Measurements from ENCODE around the gene PODXL2.

GRCh38 chr3:127634653-127635052, 5.7 kb downstream of the PODXL2 start:
- TF ChIP-seq RAD21 (IDR thresholded peaks at IDR 0.05 in 1 of 2, conservative IDR thresholded peaks at IDR 0.05 in 1 of 2; ENCODE audit: low read depth in 2 of 2, low read length in 2 of 2), result no peak
- TF ChIP-seq HDAC6 (IDR thresholded peaks at IDR 0.05; ENCODE audit: low read depth, low read length), result no peak
- TF ChIP-seq ATF3 (IDR thresholded peaks at IDR 0.05; ENCODE audit: insufficient read depth, low read depth, low read length), result no peak
- no peak for TF ChIP-seq CTCF (IDR thresholded peaks at IDR 0.05; ENCODE audit: control extremely low read depth in 1 of 3, insufficient read depth in 1 of 3, low read depth in 1 of 3, low read length in 3 of 3)
- no peak for TF ChIP-seq USF2 (IDR thresholded peaks at IDR 0.05; ENCODE audit: low read length)
- TF ChIP-seq EP300 (IDR thresholded peaks at IDR 0.05; ENCODE audit: borderline replicate concordance in 1 of 2, low read depth in 2 of 2, low read length in 2 of 2), result no peak
- no peak for TF ChIP-seq GTF2F1 (IDR thresholded peaks at IDR 0.05; ENCODE audit: borderline replicate concordance, low read depth, low read length)
- no peak for TF ChIP-seq POLR2AphosphoS5 (IDR thresholded peaks at IDR 0.05; ENCODE audit: low read depth, low read length)
- no peak for TF ChIP-seq CREB1 (IDR thresholded peaks at IDR 0.05)
- no peak for TF ChIP-seq SP1 (IDR thresholded peaks at IDR 0.05; ENCODE audit: low read depth, low read length)
- no peak for TF ChIP-seq RBBP5 (IDR thresholded peaks at IDR 0.05; ENCODE audit: borderline replicate concordance, low read depth, low read length)
- TF ChIP-seq POLR2A (IDR thresholded peaks at IDR 0.05; ENCODE audit: control extremely low read depth in 1 of 2, low read depth in 2 of 2, low read length in 2 of 2), result no peak

Measured in H1 (cell line).